GM23338 (cell line): Measurements from ENCODE around the gene COL4A3. TPM values are rescaled to one million over a fixed set of nuclear protein-coding genes. Genes with fewer than 3 reads are reported as not detected.

Experiments used
- ATAC-seq: fragments of 200-7000 bp; cut with Tn5 transposase; 3 replicates; pipeline ENCODE4 v1.9.1; 2020
- DNase-seq: peaks from one replicate; pipeline ENCODE4 v3.0.0-alpha.2; 2015; ENCODE audit warnings: low spot score
- H2AFZ ChIP-seq: fragments of 200-600 bp; sonication (generic); 2 replicates; pipeline ENCODE4 v1.8.0; 2016; ENCODE audit warnings: antibody characterized with exemption, mild to moderate bottlenecking, moderate library complexity
- H3F3A ChIP-seq: fragments of 200-600 bp; sonication (generic); replicated peaks from 2 replicates; pipeline ENCODE4 v1.8.0; 2017; ENCODE audit warnings: antibody characterized with exemption, mixed run types, low read depth
- H3K27ac ChIP-seq: fragments of 200-600 bp; sonication (generic); 2 replicates; pipeline ENCODE4 v1.6.1; 2016; ENCODE audit warnings: low read depth
- H3K27me3 ChIP-seq: fragments of 200-600 bp; sonication (generic); 2 replicates; pipeline ENCODE4 v1.8.0; 2016; ENCODE audit warnings: mild to moderate bottlenecking, mixed run types, moderate library complexity; ENCODE audit not compliant: insufficient read depth
- H3K36me3 ChIP-seq: fragments of 200-600 bp; sonication (generic); 2 replicates; pipeline ENCODE4 v1.8.0; 2016; ENCODE audit warnings: mild to moderate bottlenecking; ENCODE audit not compliant: insufficient read depth
- H3K4me1 ChIP-seq: fragments of 200-600 bp; sonication (generic); 2 replicates; pipeline ENCODE4 v1.8.0; 2016; ENCODE audit warnings: mild to moderate bottlenecking, moderate library complexity; ENCODE audit not compliant: insufficient read depth
- H3K4me2 ChIP-seq: fragments of 200-600 bp; sonication (generic); 2 replicates; pipeline ENCODE4 v1.7.1; 2017; ENCODE audit warnings: mixed run types
- H3K4me3 ChIP-seq: fragments of 200-600 bp; sonication (generic); 2 replicates; pipeline ENCODE4 v1.6.1; 2016; ENCODE audit warnings: mixed run types
- H3K79me2 ChIP-seq: fragments of 200-600 bp; sonication (generic); replicated peaks from 2 replicates; pipeline ENCODE4 v1.8.0; 2017; ENCODE audit warnings: mild to moderate bottlenecking; ENCODE audit not compliant: insufficient read depth
- H3K9me2 ChIP-seq: fragments of 200-600 bp; sonication (generic); 2 replicates; pipeline ENCODE4 v1.8.0; 2017; ENCODE audit not compliant: insufficient read depth
- H4K20me1 ChIP-seq: fragments of 200-600 bp; sonication (generic); replicated peaks from 2 replicates; pipeline ENCODE4 v1.8.0; 2017; ENCODE audit warnings: mild to moderate bottlenecking; ENCODE audit not compliant: insufficient read depth
- H3K27ac Mint-ChIP-seq: 2 replicates; pipeline ENCODE4 v1.8.0; 2020; ENCODE audit warnings: inconsistent platforms, mild to moderate bottlenecking, moderate library complexity, mixed read lengths
- H3K27me3 Mint-ChIP-seq: 3 replicates; pipeline ENCODE4 v1.8.0; 2022; ENCODE audit warnings: low read depth, mild to moderate bottlenecking, moderate library complexity, mixed read lengths, inconsistent platforms; ENCODE audit not compliant: insufficient read depth, poor library complexity
- H3K36me3 Mint-ChIP-seq: 3 replicates; pipeline ENCODE4 v1.8.0; 2021; ENCODE audit warnings: low read depth, mild to moderate bottlenecking, inconsistent platforms, moderate library complexity, mixed read lengths
- H3K4me1 Mint-ChIP-seq: 3 replicates; pipeline ENCODE4 v1.8.0; 2020; ENCODE audit warnings: mild to moderate bottlenecking, inconsistent platforms, mixed read lengths
- H3K4me3 Mint-ChIP-seq: 3 replicates; pipeline ENCODE4 v1.8.0; 2021; ENCODE audit warnings: moderate library complexity, mild to moderate bottlenecking, inconsistent platforms, mixed read lengths
- H3K9me3 Mint-ChIP-seq: 3 replicates; pipeline ENCODE4 v1.8.0; 2020; ENCODE audit warnings: moderate library complexity, mild to moderate bottlenecking, inconsistent platforms, mixed read lengths
- CREB1 ChIP-seq: fragments of 250-450 bp; sonication (Bioruptor Pico); IDR thresholded peaks from 2 replicates; pipeline ENCODE4 v1.5.0; 2020; ENCODE audit warnings: low read depth, mild to moderate bottlenecking, moderate library complexity
- ETS1 ChIP-seq: IDR thresholded peaks from 2 replicates; pipeline ENCODE4 v1.6.1; 2016; ENCODE audit warnings: antibody characterized with exemption
- EZH2 ChIP-seq: fragments of 200-600 bp; sonication (generic); IDR thresholded peaks from one replicate; pipeline ENCODE4 v1.8.0; 2017; ENCODE audit warnings: antibody characterized with exemption, mild to moderate bottlenecking, low read depth; ENCODE audit not compliant: unreplicated experiment
- EZH2phosphoT487 ChIP-seq: fragments of 200-600 bp; sonication (generic); IDR thresholded peaks from one replicate; pipeline ENCODE4 v1.8.1; 2018; ENCODE audit warnings: antibody characterized with exemption; ENCODE audit not compliant: unreplicated experiment
- JUNB ChIP-seq: IDR thresholded peaks from one replicate; pipeline ENCODE4 v1.6.1; 2016; ENCODE audit warnings: antibody characterized with exemption; ENCODE audit not compliant: unreplicated experiment
- NANOG ChIP-seq: IDR thresholded peaks from 2 replicates; pipeline ENCODE4 v1.6.1; 2016; ENCODE audit warnings: antibody characterized with exemption, borderline replicate concordance
- POLR2AphosphoS5 ChIP-seq: IDR thresholded peaks from 2 replicates; pipeline ENCODE4 v1.6.1; 2016; ENCODE audit warnings: antibody characterized with exemption, low read depth
- REST ChIP-seq: IDR thresholded peaks from one replicate; pipeline ENCODE4 v1.6.1; 2018; ENCODE audit warnings: antibody characterized with exemption; ENCODE audit not compliant: unreplicated experiment
- STAT1 ChIP-seq: IDR thresholded peaks from one replicate; pipeline ENCODE4 v1.6.1; 2016; ENCODE audit warnings: antibody characterized with exemption; ENCODE audit not compliant: unreplicated experiment
- ZNF114 ChIP-seq: fragments of 250-450 bp; sonication (Bioruptor Pico); IDR thresholded peaks from 2 replicates; pipeline ENCODE4 v1.5.0; 2020; ENCODE audit warnings: mild to moderate bottlenecking, moderate library complexity
- ZNF331 ChIP-seq: fragments of 250-450 bp; sonication (Bioruptor Pico); IDR thresholded peaks from 2 replicates; pipeline ENCODE4 v1.5.0; 2020; ENCODE audit warnings: low read depth, mild to moderate bottlenecking, moderate library complexity
- polyA plus RNA-seq: library from polyadenylated mRNA; unstranded; fragments of >200 nt; fragmentation: Nextera tagmentation; extraction: Ambion mirVana; gene quantifications from 2 replicates; pipeline ENCODE4 v1.2.1, GENCODE V29; 2016
- total RNA-seq: library from RNA; depleted of rRNA; stranded (reverse); fragments of >200 nt; shearing (Covaris generic); gene quantifications from 2 replicates; pipeline ENCODE4 v1.2.3, GENCODE V29; 2014
- TF ChIP-seq, protein P1 (sequence below): fragments of 250-450 bp; sonication (Bioruptor Pico); IDR thresholded peaks from 2 replicates; pipeline ENCODE4 v1.5.0; 2020; ENCODE audit warnings: mild to moderate bottlenecking, moderate library complexity

COL4A3 gene
- total and polyA plus RNA-seq, 2 experiments from 2014 or later = 1.1 to 3.5 TPM

DNA sequence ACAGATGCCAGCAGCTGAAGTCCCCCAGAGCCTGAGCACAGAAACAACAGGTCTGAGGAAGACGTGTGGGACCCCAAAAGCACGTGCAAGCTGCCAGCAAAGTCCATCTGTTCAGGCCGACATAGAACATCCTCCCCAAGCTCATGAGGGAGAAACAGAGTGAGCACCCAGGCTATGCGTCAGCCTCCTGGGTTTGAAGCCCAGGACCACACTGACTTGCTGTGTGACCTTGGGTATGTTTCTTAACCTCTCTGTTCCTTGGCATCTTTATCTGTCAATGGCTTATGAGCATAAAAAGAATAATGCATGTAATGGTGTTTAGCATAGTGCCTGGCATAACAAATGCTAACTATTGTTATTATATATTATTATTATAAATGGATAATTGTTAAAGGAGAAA is 40.7 kb upstream of the COL4A3 start:
- Histone ChIP-seq H3K27ac (no peak overlapping the region), H2AFZ (no peak overlapping the region), H3K4me2 (no peak overlapping the region), H3K4me1 (no peaks in the 10 kb centered on the region), H3K27me3 (no peaks in the 10 kb centered on the region), H3K79me2 (no peaks in the 10 kb centered on the region), H3F3A (no peaks in the 10 kb centered on the region), H3K36me3 (no peaks in the 10 kb centered on the region), H3K4me3 (no peak overlapping the region), H4K20me1 (no peaks in the 10 kb centered on the region), H3K9me2 (no peaks in the 10 kb centered on the region)
- H3K4me1 Mint-ChIP-seq = no peaks in the 10 kb centered on the region
- no peaks in the 10 kb centered on the region for H3K36me3 Mint-ChIP-seq
- TF ChIP-seq STAT1 = no peak
- no peak for TF ChIP-seq EZH2phosphoT487
- TF ChIP-seq, protein P1, sequence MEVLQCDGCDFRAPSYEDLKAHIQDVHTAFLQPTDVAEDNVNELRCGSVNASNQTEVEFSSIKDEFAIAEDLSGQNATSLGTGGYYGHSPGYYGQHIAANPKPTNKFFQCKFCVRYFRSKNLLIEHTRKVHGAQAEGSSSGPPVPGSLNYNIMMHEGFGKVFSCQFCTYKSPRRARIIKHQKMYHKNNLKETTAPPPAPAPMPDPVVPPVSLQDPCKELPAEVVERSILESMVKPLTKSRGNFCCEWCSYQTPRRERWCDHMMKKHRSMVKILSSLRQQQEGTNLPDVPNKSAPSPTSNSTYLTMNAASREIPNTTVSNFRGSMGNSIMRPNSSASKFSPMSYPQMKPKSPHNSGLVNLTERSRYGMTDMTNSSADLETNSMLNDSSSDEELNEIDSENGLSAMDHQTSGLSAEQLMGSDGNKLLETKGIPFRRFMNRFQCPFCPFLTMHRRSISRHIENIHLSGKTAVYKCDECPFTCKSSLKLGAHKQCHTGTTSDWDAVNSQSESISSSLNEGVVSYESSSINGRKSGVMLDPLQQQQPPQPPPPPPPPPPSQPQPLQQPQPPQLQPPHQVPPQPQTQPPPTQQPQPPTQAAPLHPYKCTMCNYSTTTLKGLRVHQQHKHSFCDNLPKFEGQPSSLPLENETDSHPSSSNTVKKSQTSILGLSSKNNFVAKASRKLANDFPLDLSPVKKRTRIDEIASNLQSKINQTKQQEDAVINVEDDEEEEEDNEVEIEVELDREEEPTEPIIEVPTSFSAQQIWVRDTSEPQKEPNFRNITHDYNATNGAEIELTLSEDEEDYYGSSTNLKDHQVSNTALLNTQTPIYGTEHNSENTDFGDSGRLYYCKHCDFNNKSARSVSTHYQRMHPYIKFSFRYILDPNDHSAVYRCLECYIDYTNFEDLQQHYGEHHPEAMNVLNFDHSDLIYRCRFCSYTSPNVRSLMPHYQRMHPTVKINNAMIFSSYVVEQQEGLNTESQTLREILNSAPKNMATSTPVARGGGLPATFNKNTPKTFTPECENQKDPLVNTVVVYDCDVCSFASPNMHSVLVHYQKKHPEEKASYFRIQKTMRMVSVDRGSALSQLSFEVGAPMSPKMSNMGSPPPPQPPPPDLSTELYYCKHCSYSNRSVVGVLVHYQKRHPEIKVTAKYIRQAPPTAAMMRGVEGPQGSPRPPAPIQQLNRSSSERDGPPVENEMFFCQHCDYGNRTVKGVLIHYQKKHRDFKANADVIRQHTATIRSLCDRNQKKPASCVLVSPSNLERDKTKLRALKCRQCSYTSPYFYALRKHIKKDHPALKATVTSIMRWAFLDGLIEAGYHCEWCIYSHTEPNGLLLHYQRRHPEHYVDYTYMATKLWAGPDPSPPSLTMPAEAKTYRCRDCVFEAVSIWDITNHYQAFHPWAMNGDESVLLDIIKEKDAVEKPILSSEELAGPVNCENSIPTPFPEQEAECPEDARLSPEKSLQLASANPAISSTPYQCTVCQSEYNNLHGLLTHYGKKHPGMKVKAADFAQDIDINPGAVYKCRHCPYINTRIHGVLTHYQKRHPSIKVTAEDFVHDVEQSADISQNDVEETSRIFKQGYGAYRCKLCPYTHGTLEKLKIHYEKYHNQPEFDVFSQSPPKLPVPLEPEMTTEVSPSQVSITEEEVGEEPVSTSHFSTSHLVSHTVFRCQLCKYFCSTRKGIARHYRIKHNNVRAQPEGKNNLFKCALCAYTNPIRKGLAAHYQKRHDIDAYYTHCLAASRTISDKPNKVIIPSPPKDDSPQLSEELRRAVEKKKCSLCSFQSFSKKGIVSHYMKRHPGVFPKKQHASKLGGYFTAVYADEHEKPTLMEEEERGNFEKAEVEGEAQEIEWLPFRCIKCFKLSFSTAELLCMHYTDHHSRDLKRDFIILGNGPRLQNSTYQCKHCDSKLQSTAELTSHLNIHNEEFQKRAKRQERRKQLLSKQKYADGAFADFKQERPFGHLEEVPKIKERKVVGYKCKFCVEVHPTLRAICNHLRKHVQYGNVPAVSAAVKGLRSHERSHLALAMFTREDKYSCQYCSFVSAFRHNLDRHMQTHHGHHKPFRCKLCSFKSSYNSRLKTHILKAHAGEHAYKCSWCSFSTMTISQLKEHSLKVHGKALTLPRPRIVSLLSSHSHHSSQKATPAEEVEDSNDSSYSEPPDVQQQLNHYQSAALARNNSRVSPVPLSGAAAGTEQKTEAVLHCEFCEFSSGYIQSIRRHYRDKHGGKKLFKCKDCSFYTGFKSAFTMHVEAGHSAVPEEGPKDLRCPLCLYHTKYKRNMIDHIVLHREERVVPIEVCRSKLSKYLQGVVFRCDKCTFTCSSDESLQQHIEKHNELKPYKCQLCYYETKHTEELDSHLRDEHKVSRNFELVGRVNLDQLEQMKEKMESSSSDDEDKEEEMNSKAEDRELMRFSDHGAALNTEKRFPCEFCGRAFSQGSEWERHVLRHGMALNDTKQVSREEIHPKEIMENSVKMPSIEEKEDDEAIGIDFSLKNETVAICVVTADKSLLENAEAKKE (CRISPR knock-in tag) = no peak
- no peaks in the 10 kb centered on the region for H3K9me3 Mint-ChIP-seq
- H3K27ac Mint-ChIP-seq = no peak overlapping the region
- no peak overlapping the region for H3K4me3 Mint-ChIP-seq
- no peak for DNase-seq
- ATAC-seq = no peak
- H3K27me3 Mint-ChIP-seq = peaks cover 5% of the 10 kb centered on the region

DNA sequence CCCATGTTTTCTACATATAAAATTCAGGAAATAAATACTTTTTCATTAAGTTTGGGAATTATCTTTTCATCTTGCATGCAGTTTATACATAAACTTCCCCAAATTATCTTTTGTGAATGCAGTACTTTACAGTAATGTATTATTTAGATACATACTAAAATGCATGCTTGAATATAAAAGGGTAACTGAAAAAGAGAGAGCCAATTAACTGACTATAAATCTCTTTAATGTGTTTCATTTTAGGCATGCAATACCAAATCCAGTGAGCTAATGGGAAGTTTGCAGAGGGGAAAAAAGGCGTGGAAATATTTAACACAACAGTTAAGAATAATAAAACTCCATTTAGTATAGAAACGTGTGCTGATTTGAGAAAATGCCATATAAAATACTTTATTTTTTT is 39.6 kb upstream of the COL4A3 start:
- H3K4me3 Mint-ChIP-seq = no peak overlapping the region
- no peak overlapping the region for H2AFZ ChIP-seq
- no peak overlapping the region for H3K4me2 ChIP-seq
- no peaks in the 10 kb centered on the region for H3K4me1 ChIP-seq
- no peak overlapping the region for H3K27ac ChIP-seq
- no peaks in the 10 kb centered on the region for H4K20me1 ChIP-seq
- no peak for TF ChIP-seq EZH2
- TF ChIP-seq ZNF114 (CRISPR knock-in tag) = no peak
- no peak for TF ChIP-seq ETS1
- TF ChIP-seq REST = no peak
- TF ChIP-seq JUNB = no peak
- TF ChIP-seq POLR2AphosphoS5 = no peak
- no peak for TF ChIP-seq CREB1 (CRISPR knock-in tag)
- TF ChIP-seq ZNF331 (CRISPR knock-in tag) = no peak
- no peak for TF ChIP-seq EZH2phosphoT487
- no peak for TF ChIP-seq NANOG
- H3K79me2 ChIP-seq = no peaks in the 10 kb centered on the region
- no peak for DNase-seq
- H3K27ac Mint-ChIP-seq = no peak overlapping the region
- H3F3A ChIP-seq = no peaks in the 10 kb centered on the region
- H3K27me3 Mint-ChIP-seq = peaks cover 7% of the 10 kb centered on the region
- H3K27me3 ChIP-seq = no peaks in the 10 kb centered on the region
- no peak overlapping the region for H3K4me3 ChIP-seq
- H3K36me3 ChIP-seq = no peaks in the 10 kb centered on the region
- no peak for ATAC-seq
- no peaks in the 10 kb centered on the region for H3K4me1 Mint-ChIP-seq
- no peaks in the 10 kb centered on the region for H3K36me3 Mint-ChIP-seq
- no peaks in the 10 kb centered on the region for H3K9me2 ChIP-seq
- no peaks in the 10 kb centered on the region for H3K9me3 Mint-ChIP-seq
